Stimulated activated CD8-positive, alpha-beta memory T cell treated with anti-CD3 and anti-CD28 coated beads, Interleukin-15, amount 100 ng/mL, for 24 hours (primary cell): ENCODE measurements around the gene IDS.
"Not testable (repeated sequence)": the region's sequence is repeated elsewhere in the genome, so short reads cannot be mapped to it uniquely, and the experiment has no call there.

Experiments used
- DNase-seq: peaks from one replicate; pipeline ENCODE4 v3.0.0-alpha.2; 2020; ENCODE audit warnings: low read depth

Gene IDS

GRCh38 chrX:149527705-149528104 lies 22.6 kb upstream of the IDS start:
- DNase-seq, result no peak

GRCh38 chrX:149526318-149527033 lies 21.4 kb upstream of the IDS start:
- not testable (repeated sequence) for DNase-seq

GRCh38 chrX:149525903-149526302 lies 20.8 kb upstream of the IDS start:
- not testable (repeated sequence) for DNase-seq

GRCh38 chrX:149525389-149525788 lies 20.3 kb upstream of the IDS start:
- not testable (repeated sequence) for DNase-seq

DNA sequence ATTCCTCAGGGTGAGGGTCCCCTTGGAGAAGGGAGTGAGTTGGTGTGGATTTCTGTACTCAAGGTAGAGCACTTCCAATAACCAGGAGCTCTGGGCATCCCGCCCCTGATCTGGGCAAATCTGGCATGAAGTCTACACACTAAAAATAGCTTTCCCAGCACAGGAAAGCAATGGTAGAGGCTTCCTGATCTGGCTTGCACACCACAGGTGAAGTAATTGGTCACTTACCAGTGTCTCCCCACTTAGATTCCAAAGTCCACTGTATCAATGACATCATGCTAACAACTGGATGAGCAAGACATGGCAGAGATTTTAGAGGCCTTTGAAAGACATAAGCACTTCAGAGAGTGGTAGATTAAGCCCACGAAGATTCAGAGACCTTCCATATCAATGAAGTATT lies 17.8 kb upstream of the IDS start:
- DNase-seq, result no peak

GRCh38 chrX:149521438-149521837 lies 16.3 kb upstream of the IDS start:
- DNase-seq, result no peak

- not testable (repeated sequence) for DNase-seq
Observed at GRCh38 chrX:149520636-149521277, 15.7 kb upstream of the IDS start.

DNA sequence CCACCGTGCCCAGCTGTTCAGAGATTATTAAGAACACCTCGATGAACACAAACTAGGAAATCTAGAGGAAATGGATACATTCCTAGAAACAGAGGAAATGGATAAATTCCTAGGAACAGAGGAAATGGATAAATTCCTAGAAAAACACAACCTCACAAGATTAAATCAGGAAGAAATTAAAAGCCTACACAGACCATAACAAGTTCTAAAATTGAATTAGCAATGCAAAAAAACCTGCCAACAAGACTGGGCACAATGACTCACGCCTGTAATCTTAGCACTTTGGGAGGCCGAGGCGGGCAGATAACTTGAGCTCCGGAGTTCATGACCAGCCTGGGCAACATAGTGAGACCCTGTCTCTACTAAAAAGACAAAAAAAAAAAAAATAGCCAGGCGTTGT lies 13.1 kb upstream of the IDS start:
- no peak for DNase-seq

DNA sequence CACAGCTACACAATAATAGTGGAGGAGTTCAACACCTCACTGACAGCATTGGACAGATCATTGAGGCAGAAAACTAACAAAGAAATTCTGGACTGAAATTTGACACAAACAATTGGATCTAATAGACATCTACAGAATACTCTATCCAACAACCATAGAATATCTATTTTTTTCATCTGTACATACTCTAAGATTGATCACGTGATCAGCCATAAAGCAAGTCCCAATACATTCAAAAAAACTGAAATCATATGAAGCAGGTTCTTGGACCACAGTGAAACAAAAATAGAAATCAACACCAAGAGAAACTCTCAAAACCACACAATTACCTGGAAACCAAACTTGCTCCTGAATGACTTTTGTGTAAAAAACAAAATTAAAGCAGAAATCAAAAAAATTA lies 12.2 kb upstream of the IDS start:
- DNase-seq, result no peak

- no peak for DNase-seq
Observed at GRCh38 chrX:149516604-149517003, 11.5 kb upstream of the IDS start.

DNA sequence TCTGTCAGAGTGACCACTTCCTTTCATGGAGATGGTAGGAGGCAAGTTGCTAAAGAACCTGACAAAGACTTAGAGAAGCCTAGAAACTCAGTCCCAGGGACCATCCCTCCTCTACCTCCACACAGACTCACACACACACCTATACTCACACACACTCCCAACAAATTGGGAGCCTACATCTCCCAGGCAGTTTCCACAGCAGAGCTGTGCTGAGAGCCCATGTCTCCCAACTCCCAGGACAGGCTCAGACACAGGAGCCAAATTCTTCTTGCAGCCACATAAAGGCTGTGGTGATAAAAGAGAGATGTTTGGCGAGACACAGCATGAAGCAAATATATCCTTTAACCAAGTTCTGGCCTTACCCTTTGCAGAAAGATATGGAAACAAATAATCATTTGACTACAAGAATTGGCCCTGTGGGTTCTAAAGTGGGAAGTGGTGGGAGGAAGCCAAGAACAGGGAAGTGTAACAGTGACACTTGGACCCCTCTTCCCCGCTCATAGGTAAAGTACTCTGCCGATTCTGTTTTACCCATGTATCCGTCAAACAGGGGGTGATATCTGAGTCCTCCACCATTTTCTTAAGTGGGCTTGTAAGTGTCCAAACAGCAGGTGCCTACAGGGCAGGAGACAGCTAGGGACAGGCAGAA lies 11.0 kb upstream of the IDS start:
- no peak for DNase-seq

- DNase-seq, result no peak
Observed at GRCh38 chrX:149513825-149514428, 8.8 kb upstream of the IDS start.

DNA sequence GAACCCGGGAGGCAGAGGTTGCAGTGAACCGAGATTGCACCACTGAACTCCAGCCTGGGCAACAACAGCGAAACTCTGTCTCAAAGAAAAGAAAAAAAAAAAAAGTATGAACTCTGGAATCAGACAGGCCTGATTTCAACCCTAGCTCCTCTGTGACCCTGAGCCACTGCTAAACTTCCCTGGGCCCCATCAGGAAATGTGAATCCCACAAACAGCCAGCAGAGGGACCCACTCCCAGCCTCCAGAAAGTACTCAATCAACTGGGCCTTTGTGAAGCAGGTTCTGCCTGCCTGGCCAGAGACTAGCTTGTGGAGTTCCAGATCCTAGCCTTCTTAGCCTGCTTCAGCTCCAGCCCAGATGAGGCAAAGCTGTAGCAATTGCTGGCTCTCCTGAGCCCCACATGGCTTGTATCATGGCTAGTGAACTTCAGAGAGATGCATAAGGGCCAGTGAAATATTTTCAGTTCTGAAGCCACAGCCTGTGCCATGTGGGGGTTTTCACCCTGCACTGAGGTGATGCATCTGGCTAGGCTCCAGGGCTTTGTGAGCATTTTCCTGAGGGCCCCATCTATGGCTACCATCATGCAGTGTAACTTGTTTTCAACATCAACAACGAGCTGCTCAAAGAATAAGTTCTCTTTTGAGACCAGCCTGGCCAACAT lies 7.2 kb upstream of the IDS start:
- no peak for DNase-seq

DNA sequence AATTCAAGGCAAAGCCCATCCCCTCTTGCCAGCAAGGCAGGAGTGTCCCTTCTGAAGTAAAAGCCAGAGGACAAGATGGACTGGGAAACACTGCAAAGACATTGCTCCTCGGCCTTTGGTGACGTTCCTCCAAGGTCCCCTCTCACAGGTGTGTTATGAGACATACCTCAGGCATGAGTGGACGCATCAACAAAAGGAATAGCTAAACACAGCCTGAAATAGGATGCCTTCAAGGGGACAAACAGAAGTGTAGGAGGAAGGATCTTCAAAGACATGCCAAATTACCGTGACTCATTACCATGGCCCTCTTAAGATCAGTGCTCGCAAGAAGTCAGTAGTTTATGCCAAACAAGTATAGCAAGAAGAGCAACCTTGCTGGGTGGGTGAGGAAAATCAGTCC lies 6.0 kb upstream of the IDS start:
- DNase-seq, result no peak

GRCh38 chrX:149510386-149510785 lies 5.3 kb upstream of the IDS start:
- no peak for DNase-seq

GRCh38 chrX:149508467-149508866 lies 3.4 kb upstream of the IDS start:
- DNase-seq, result no peak

GRCh38 chrX:149506349-149506748 lies 1.2 kb upstream of the IDS start:
- DNase-seq, result no peak

- DNase-seq, result no peak
Observed at GRCh38 chrX:149505671-149506070, 565 bp upstream of the IDS start.

GRCh38 chrX:149504226-149504914 lies 736 bp downstream of the IDS start:
- no peak for DNase-seq

GRCh38 chrX:149503446-149503845 lies 1.7 kb downstream of the IDS start:
- not testable (repeated sequence) for DNase-seq

DNA sequence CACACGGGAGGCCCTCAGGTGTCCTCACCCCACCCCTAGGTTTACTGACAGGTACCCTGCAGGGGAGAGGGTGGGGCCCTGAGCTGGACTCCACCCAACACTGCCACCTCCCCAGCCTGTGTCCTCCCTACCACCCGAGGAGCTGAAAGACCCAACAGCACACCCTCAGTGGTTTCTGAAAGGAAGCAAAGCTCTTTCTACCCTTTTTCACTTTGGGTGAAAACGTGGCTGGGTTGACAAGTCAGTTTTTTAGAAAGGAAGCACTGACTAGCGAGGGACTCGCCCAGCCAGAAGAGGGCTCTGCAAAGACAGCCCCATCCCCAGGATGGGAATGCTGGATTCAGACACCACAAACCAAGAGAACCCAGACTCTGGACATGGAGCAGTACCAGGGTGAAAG lies 2.2 kb downstream of the IDS start:
- DNase-seq, result not testable (repeated sequence)

DNA sequence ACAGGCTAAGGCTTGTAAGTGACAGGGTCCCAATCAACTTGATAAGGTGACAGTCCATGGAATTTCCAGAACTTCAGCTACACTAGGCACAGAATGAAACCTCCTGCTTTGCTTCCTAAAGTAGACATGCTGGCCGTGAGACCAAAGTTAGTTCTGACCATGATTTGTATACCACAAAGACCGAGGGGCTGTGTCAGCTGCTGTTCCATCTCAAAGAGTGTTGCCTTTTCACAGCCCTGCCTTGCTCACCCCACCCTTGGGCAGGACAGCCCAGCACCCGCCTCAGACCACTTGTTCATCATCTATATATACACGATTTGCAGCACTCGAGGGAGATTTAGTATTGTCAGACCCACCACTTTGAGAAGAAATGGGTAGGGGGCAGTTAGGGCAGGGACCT lies 5.3 kb downstream of the IDS start:
- DNase-seq, result no peak
